ENCODE results near the gene RAF1. TPM values are rescaled to one million over a fixed set of nuclear protein-coding genes. Genes with fewer than 3 reads are reported as not detected.

Gene RAF1
- total and polyA plus RNA-seq, 8 donors = 36.7 to 156 (median 76.9) TPM

- DNase-seq = peak in 1 of 2 donors; percentile 25
- peaks cover 0 to 4% (median 0%) of the 10 kb centered on the region in 4 donors for H3K4me1 ChIP-seq
- no peaks in the 10 kb centered on the region for H3K9me3 ChIP-seq
- H3K27ac ChIP-seq = peak overlapping the region in 2 of 5 donors; percentile 66 to 72
- intact Hi-C loops (cut with DNase I; ENCODE audit: low total_unique reads) = no loop called here
- 76 to 97% (median 86%) methylated on average over 1 of the region's 1 CpG for WGBS, 5 donors
- peaks cover 0 to 4% (median 0%) of the 10 kb centered on the region in 3 donors for H3K27me3 ChIP-seq
- no peak for TF ChIP-seq EP300 (IDR thresholded peaks at IDR 0.05)
- TF ChIP-seq, protein P1, sequence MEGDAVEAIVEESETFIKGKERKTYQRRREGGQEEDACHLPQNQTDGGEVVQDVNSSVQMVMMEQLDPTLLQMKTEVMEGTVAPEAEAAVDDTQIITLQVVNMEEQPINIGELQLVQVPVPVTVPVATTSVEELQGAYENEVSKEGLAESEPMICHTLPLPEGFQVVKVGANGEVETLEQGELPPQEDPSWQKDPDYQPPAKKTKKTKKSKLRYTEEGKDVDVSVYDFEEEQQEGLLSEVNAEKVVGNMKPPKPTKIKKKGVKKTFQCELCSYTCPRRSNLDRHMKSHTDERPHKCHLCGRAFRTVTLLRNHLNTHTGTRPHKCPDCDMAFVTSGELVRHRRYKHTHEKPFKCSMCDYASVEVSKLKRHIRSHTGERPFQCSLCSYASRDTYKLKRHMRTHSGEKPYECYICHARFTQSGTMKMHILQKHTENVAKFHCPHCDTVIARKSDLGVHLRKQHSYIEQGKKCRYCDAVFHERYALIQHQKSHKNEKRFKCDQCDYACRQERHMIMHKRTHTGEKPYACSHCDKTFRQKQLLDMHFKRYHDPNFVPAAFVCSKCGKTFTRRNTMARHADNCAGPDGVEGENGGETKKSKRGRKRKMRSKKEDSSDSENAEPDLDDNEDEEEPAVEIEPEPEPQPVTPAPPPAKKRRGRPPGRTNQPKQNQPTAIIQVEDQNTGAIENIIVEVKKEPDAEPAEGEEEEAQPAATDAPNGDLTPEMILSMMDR (IDR thresholded peaks at IDR 0.05) = no peak
- peak in 1 of 3 donors; percentile 16 for TF ChIP-seq POLR2AphosphoS5 (IDR thresholded peaks at IDR 0.05)
- H3K36me3 ChIP-seq = no peaks in the 10 kb centered on the region
- no peak overlapping the region for H3K4me3 ChIP-seq
Observed at GRCh38 chr3:12681943-12682390, 18.1 kb upstream of the RAF1 start.

GRCh38 chr3:12681089-12681942, 17.4 kb upstream of the RAF1 start:
- Histone ChIP-seq H3K27me3 (peaks cover 0 to 4% (median 0%) of the 10 kb centered on the region in 3 donors), H3K4me1 (peaks cover 0 to 4% (median 0%) of the 10 kb centered on the region in 4 donors), H3K27ac (peak overlapping the region in 2 of 5 donors; percentile 66 to 72), H3K4me3 (no peak overlapping the region), H3K9me3 (no peaks in the 10 kb centered on the region), H3K36me3 (no peaks in the 10 kb centered on the region)
- DNase-seq = no peak
- intact Hi-C loops (cut with DNase I; ENCODE audit: low total_unique reads) = no loop called here
- TF ChIP-seq, protein P1 (IDR thresholded peaks at IDR 0.05) = no peak
- TF ChIP-seq EP300 (IDR thresholded peaks at IDR 0.05) (no peak), POLR2A (IDR thresholded peaks at IDR 0.05) (no peak), POLR2AphosphoS5 (IDR thresholded peaks at IDR 0.05) (no peak)
- 93 to 96% (median 95%) methylated on average over 4 of the region's 4 CpGs for WGBS, 5 donors

DNA sequence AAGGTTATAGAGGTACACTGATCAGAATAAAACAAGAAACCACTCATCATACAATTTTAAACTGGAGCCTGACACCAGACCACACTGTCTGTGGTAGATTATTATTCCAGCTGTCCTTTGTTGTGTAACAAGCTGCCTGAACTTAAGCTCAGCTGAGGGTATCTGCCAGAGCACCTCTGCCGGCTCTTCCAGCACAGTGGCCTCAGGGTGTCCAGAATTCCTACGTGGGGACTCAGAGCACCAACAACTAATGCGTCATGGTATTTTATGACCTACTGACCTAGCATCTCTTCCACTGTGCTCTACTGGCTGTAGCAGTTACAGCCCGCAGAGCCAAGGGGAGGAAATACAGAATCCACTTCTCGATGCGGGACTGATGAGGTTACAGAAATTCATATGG, 15.6 kb upstream of the RAF1 start:
- H3K4me3 ChIP-seq = no peak overlapping the region
- WGBS, 5 donors = 74 to 85% (median 82%) methylated on average over 6 of the region's 6 CpGs
- intact Hi-C loops (cut with DNase I; ENCODE audit: low total_unique reads) = no loop called here
- no peak for TF ChIP-seq EP300 (IDR thresholded peaks at IDR 0.05)
- TF ChIP-seq POLR2AphosphoS5 (IDR thresholded peaks at IDR 0.05) = no peak
- TF ChIP-seq, protein P1 (IDR thresholded peaks at IDR 0.05) = no peak
- no peak for TF ChIP-seq POLR2A (IDR thresholded peaks at IDR 0.05)
- no peak for DNase-seq
- H3K9me3 ChIP-seq = no peaks in the 10 kb centered on the region
- peaks cover 0 to 4% (median 0%) of the 10 kb centered on the region in 4 donors for H3K4me1 ChIP-seq
- no peaks in the 10 kb centered on the region for H3K36me3 ChIP-seq
- H3K27ac ChIP-seq = no peak overlapping the region
- peaks cover 0 to 4% (median 0%) of the 10 kb centered on the region in 3 donors for H3K27me3 ChIP-seq

DNA sequence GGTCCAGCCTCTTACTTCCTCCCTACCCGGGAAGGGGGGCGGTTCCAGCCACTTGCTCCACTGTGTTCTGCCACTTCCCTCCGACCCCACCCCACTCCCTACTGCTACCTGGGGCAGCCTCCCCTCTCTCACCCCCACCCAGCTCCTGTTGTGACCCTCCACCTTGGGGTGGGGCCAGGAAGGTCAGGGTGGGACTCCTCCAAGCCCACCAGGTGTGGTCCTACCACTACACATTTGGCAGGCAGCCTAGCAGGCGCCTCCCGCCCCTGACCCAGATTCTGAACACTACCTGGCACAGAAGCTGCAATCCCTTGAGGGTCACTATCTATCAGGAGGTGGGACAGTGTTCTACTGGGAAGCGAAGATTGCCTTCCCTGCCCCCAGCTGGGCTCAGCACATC, 13.7 kb upstream of the RAF1 start:
- H3K9me3 ChIP-seq = no peaks in the 10 kb centered on the region
- H3K27me3 ChIP-seq = peaks cover 0 to 4% (median 0%) of the 10 kb centered on the region in 3 donors
- H3K4me1 ChIP-seq = peaks cover 0 to 4% (median 0%) of the 10 kb centered on the region in 4 donors
- H3K4me3 ChIP-seq = no peak overlapping the region
- no peak overlapping the region for H3K27ac ChIP-seq
- 60 to 76% (median 65%) methylated on average over 6 of the region's 6 CpGs for WGBS, 5 donors
- H3K36me3 ChIP-seq = no peaks in the 10 kb centered on the region
- no peak for TF ChIP-seq POLR2A (IDR thresholded peaks at IDR 0.05)
- TF ChIP-seq POLR2AphosphoS5 (IDR thresholded peaks at IDR 0.05) = no peak
- TF ChIP-seq EP300 (IDR thresholded peaks at IDR 0.05) = no peak
- TF ChIP-seq, protein P1 (IDR thresholded peaks at IDR 0.05) = no peak
- DNase-seq = no peak
- intact Hi-C loops (cut with DNase I; ENCODE audit: low total_unique reads) = no loop called here

Data from stomach (tissue), 9 donors.